GM19328 (cell line): Measurements from ENCODE around the gene RNASE13.

Experiments used
- ATAC-seq: cut with Tn5 transposase; IDR thresholded peaks from one replicate; pipeline ENCODE4 v1.9.1; 2021; ENCODE audit warnings: mild to moderate bottlenecking, moderate library complexity; ENCODE audit not compliant: unreplicated experiment

Gene RNASE13

GRCh38 chr14:21066882-21067502 lies 32.4 kb upstream of the RNASE13 start:
- no peak for ATAC-seq

- ATAC-seq: no peak
These were observed 28.9 kb upstream of the RNASE13 start for GRCh38 chr14:21063479-21063878.

- ATAC-seq: no peak
These were observed 26.7 kb upstream of the RNASE13 start for GRCh38 chr14:21061347-21061668.

- ATAC-seq: no peak
These were observed 26.2 kb upstream of the RNASE13 start for GRCh38 chr14:21060614-21061346.

- no peak for ATAC-seq
These were observed 25.4 kb upstream of the RNASE13 start for GRCh38 chr14:21059842-21060613.

- ATAC-seq: no peak
These were observed 24.3 kb upstream of the RNASE13 start for GRCh38 chr14:21058903-21059302.

- no peak for ATAC-seq
These were observed 23.4 kb upstream of the RNASE13 start, which contains the start of gene RNASE8 for GRCh38 chr14:21057803-21058675. TSS of gene RNASE8 (plus strand) at chr14:21057822. CDS start at chr14:21057893, 71 bp downstream.

- no peak for ATAC-seq
These were observed 22.0 kb upstream of the RNASE13 start for GRCh38 chr14:21056520-21057163.

GRCh38 chr14:21055432-21056117 lies 21.0 kb upstream of the RNASE13 start:
- ATAC-seq: no peak

GRCh38 chr14:21054768-21055145 lies 20.1 kb upstream of the RNASE13 start:
- no peak for ATAC-seq

- ATAC-seq: no peak
These were observed 19.6 kb upstream of the RNASE13 start for GRCh38 chr14:21054123-21054767.

- ATAC-seq: no peak
These were observed 18.8 kb upstream of the RNASE13 start for GRCh38 chr14:21053184-21054122.

- ATAC-seq: no peak
These were observed 16.0 kb upstream of the RNASE13 start for GRCh38 chr14:21050597-21050996.

- no peak for ATAC-seq
These were observed 14.7 kb upstream of the RNASE13 start for GRCh38 chr14:21049271-21049673.

- ATAC-seq: no peak
These were observed 14.0 kb upstream of the RNASE13 start for GRCh38 chr14:21048638-21049037.

- ATAC-seq: no peak
These were observed 12.8 kb upstream of the RNASE13 start for GRCh38 chr14:21047378-21047781.

GRCh38 chr14:21043974-21044618 lies 9.5 kb upstream of the RNASE13 start:
- no peak for ATAC-seq
